GM23338 (cell line): ENCODE measurements around the gene WNT6. TPM values are rescaled to one million over a fixed set of nuclear protein-coding genes. Genes with fewer than 3 reads are reported as not detected.

ENCODE experiments used
- ATAC-seq: fragments of 200-7000 bp; cut with Tn5 transposase; 3 replicates; pipeline ENCODE4 v1.9.1; 2020
- DNase-seq: peaks from one replicate; pipeline ENCODE4 v3.0.0-alpha.2; 2015; ENCODE audit warnings: low spot score
- H2AFZ ChIP-seq: fragments of 200-600 bp; sonication (generic); 2 replicates; pipeline ENCODE4 v1.8.0; 2016; ENCODE audit warnings: antibody characterized with exemption, mild to moderate bottlenecking, moderate library complexity
- H3F3A ChIP-seq: fragments of 200-600 bp; sonication (generic); replicated peaks from 2 replicates; pipeline ENCODE4 v1.8.0; 2017; ENCODE audit warnings: antibody characterized with exemption, mixed run types, low read depth
- H3K27ac ChIP-seq: fragments of 200-600 bp; sonication (generic); 2 replicates; pipeline ENCODE4 v1.6.1; 2016; ENCODE audit warnings: low read depth
- H3K27me3 ChIP-seq: fragments of 200-600 bp; sonication (generic); 2 replicates; pipeline ENCODE4 v1.8.0; 2016; ENCODE audit warnings: mild to moderate bottlenecking, mixed run types, moderate library complexity; ENCODE audit not compliant: insufficient read depth
- H3K36me3 ChIP-seq: fragments of 200-600 bp; sonication (generic); 2 replicates; pipeline ENCODE4 v1.8.0; 2016; ENCODE audit warnings: mild to moderate bottlenecking; ENCODE audit not compliant: insufficient read depth
- H3K4me1 ChIP-seq: fragments of 200-600 bp; sonication (generic); 2 replicates; pipeline ENCODE4 v1.8.0; 2016; ENCODE audit warnings: mild to moderate bottlenecking, moderate library complexity; ENCODE audit not compliant: insufficient read depth
- H3K4me2 ChIP-seq: fragments of 200-600 bp; sonication (generic); 2 replicates; pipeline ENCODE4 v1.7.1; 2017; ENCODE audit warnings: mixed run types
- H3K4me3 ChIP-seq: fragments of 200-600 bp; sonication (generic); 2 replicates; pipeline ENCODE4 v1.6.1; 2016; ENCODE audit warnings: mixed run types
- H3K79me2 ChIP-seq: fragments of 200-600 bp; sonication (generic); replicated peaks from 2 replicates; pipeline ENCODE4 v1.8.0; 2017; ENCODE audit warnings: mild to moderate bottlenecking; ENCODE audit not compliant: insufficient read depth
- H3K9me2 ChIP-seq: fragments of 200-600 bp; sonication (generic); 2 replicates; pipeline ENCODE4 v1.8.0; 2017; ENCODE audit not compliant: insufficient read depth
- H4K20me1 ChIP-seq: fragments of 200-600 bp; sonication (generic); replicated peaks from 2 replicates; pipeline ENCODE4 v1.8.0; 2017; ENCODE audit warnings: mild to moderate bottlenecking; ENCODE audit not compliant: insufficient read depth
- H3K27ac Mint-ChIP-seq: 2 replicates; pipeline ENCODE4 v1.8.0; 2020; ENCODE audit warnings: inconsistent platforms, mild to moderate bottlenecking, moderate library complexity, mixed read lengths
- H3K27me3 Mint-ChIP-seq: 3 replicates; pipeline ENCODE4 v1.8.0; 2022; ENCODE audit warnings: low read depth, mild to moderate bottlenecking, moderate library complexity, mixed read lengths, inconsistent platforms; ENCODE audit not compliant: insufficient read depth, poor library complexity
- H3K36me3 Mint-ChIP-seq: 3 replicates; pipeline ENCODE4 v1.8.0; 2021; ENCODE audit warnings: low read depth, mild to moderate bottlenecking, inconsistent platforms, moderate library complexity, mixed read lengths
- H3K4me1 Mint-ChIP-seq: 3 replicates; pipeline ENCODE4 v1.8.0; 2020; ENCODE audit warnings: mild to moderate bottlenecking, inconsistent platforms, mixed read lengths
- H3K4me3 Mint-ChIP-seq: 3 replicates; pipeline ENCODE4 v1.8.0; 2021; ENCODE audit warnings: moderate library complexity, mild to moderate bottlenecking, inconsistent platforms, mixed read lengths
- H3K9me3 Mint-ChIP-seq: 3 replicates; pipeline ENCODE4 v1.8.0; 2020; ENCODE audit warnings: moderate library complexity, mild to moderate bottlenecking, inconsistent platforms, mixed read lengths
- CREB1 ChIP-seq: fragments of 250-450 bp; sonication (Bioruptor Pico); IDR thresholded peaks from 2 replicates; pipeline ENCODE4 v1.5.0; 2020; ENCODE audit warnings: low read depth, mild to moderate bottlenecking, moderate library complexity
- EZH2 ChIP-seq: fragments of 200-600 bp; sonication (generic); IDR thresholded peaks from one replicate; pipeline ENCODE4 v1.8.0; 2017; ENCODE audit warnings: antibody characterized with exemption, mild to moderate bottlenecking, low read depth; ENCODE audit not compliant: unreplicated experiment
- EZH2phosphoT487 ChIP-seq: fragments of 200-600 bp; sonication (generic); IDR thresholded peaks from one replicate; pipeline ENCODE4 v1.8.1; 2018; ENCODE audit warnings: antibody characterized with exemption; ENCODE audit not compliant: unreplicated experiment
- JUNB ChIP-seq: IDR thresholded peaks from one replicate; pipeline ENCODE4 v1.6.1; 2016; ENCODE audit warnings: antibody characterized with exemption; ENCODE audit not compliant: unreplicated experiment
- NANOG ChIP-seq: IDR thresholded peaks from 2 replicates; pipeline ENCODE4 v1.6.1; 2016; ENCODE audit warnings: antibody characterized with exemption, borderline replicate concordance
- POLR2AphosphoS5 ChIP-seq: IDR thresholded peaks from 2 replicates; pipeline ENCODE4 v1.6.1; 2016; ENCODE audit warnings: antibody characterized with exemption, low read depth
- STAT1 ChIP-seq: IDR thresholded peaks from one replicate; pipeline ENCODE4 v1.6.1; 2016; ENCODE audit warnings: antibody characterized with exemption; ENCODE audit not compliant: unreplicated experiment
- ZNF114 ChIP-seq: fragments of 250-450 bp; sonication (Bioruptor Pico); IDR thresholded peaks from 2 replicates; pipeline ENCODE4 v1.5.0; 2020; ENCODE audit warnings: mild to moderate bottlenecking, moderate library complexity
- ZNF331 ChIP-seq: fragments of 250-450 bp; sonication (Bioruptor Pico); IDR thresholded peaks from 2 replicates; pipeline ENCODE4 v1.5.0; 2020; ENCODE audit warnings: low read depth, mild to moderate bottlenecking, moderate library complexity
- long read RNA-seq: library from polyadenylated mRNA; unstranded; transcript quantifications from one replicate; pipeline ENCODE4 v2.0.0, GENCODE V29; 2020; ENCODE audit not compliant: unreplicated experiment
- polyA plus RNA-seq: library from polyadenylated mRNA; unstranded; fragments of >200 nt; fragmentation: Nextera tagmentation; extraction: Ambion mirVana; gene quantifications from 2 replicates; pipeline ENCODE4 v1.2.1, GENCODE V29; 2016
- total RNA-seq: library from RNA; depleted of rRNA; stranded (reverse); fragments of >200 nt; shearing (Covaris generic); gene quantifications from 2 replicates; pipeline ENCODE4 v1.2.3, GENCODE V29; 2014; rRNA removed
- TF ChIP-seq, protein P1 (sequence below), 2 experiments: fragments of 200-600 bp in 1 of 2; sonication (generic) in 1 of 2; conservative IDR thresholded peaks; 2 replicates each; pipeline versions ENCODE4 v1.5.1 to v1.6.1; 2016 to 2017; ENCODE audit warnings: antibody characterized with exemption in 2 of 2, low read depth in 2 of 2, mild to moderate bottlenecking in 2 of 2, moderate library complexity in 1 of 2
- TF ChIP-seq, protein P2 (sequence below): fragments of 250-450 bp; sonication (Bioruptor Pico); IDR thresholded peaks from 2 replicates; pipeline ENCODE4 v1.5.0; 2020; ENCODE audit warnings: mild to moderate bottlenecking, moderate library complexity
- TF ChIP-seq, protein P3 (sequence below): IDR thresholded peaks from 2 replicates; pipeline ENCODE4 v1.6.1; 2016; ENCODE audit warnings: antibody characterized with exemption
- TF ChIP-seq, protein P4 (sequence below): IDR thresholded peaks from one replicate; pipeline ENCODE4 v1.6.1; 2018; ENCODE audit warnings: antibody characterized with exemption; ENCODE audit not compliant: unreplicated experiment

The WNT6 gene
- not detected in 2 replicates for total RNA-seq
- not detected in 2 replicates for polyA plus RNA-seq
- long read RNA-seq = 0 reads

DNA sequence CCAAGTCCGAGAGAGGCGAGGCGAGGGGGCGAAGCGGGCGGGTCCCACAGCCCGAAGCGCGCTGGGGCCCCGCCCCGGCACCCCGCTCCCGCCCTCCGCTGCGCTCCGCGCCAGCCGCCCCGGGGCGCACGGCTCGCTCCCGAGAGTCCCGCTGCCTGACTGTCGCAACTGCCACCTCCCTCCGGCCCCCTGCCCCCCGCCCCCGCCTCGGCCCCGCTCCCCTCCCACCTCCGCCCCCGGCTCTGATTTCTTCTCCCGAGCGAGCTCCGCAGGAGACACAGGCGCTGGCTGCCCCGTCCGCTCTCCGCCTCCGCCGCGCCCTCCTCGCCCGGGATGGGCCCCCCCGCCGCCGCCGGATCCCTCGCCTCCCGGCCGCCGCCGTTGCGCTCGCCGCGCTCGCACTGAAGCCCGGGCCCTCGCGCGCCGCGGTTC, at the start of gene WNT6:
TSS of gene WNT6 (plus strand) at position 250 of the 432 bp plus-strand sequence. CDS start 233 bp downstream, outside the sequence.
- Histone ChIP-seq H3K27me3 (peaks cover 97% of the 10 kb centered on the region), H3K79me2 (no peaks in the 10 kb centered on the region), H3K9me2 (no peaks in the 10 kb centered on the region), H3K4me1 (peaks cover 47% of the 10 kb centered on the region), H4K20me1 (peaks cover 7% of the 10 kb centered on the region), H3K27ac (no peak within 1 kb of the TSS), H3K4me3 (peak within 1 kb of the TSS; percentile 54), H3K4me2 (peak within 1 kb of the TSS; percentile 78), H3K36me3 (no peaks in the 10 kb centered on the region; the same call in 1 of the 2 replicates), H3F3A (0 out of 2 replicates have a peak, but pooled peaks cover 18% of the 10 kb centered on the region), H2AFZ (peak within 1 kb of the TSS; percentile 52; the same call in 1 of the 2 replicates)
- H3K27me3 Mint-ChIP-seq = peaks cover 96% of the 10 kb centered on the region
- TF ChIP-seq EZH2 (no peak), CREB1 (no peak), ZNF331 (CRISPR knock-in tag) (no peak), ZNF114 (CRISPR knock-in tag) (no peak), NANOG (no peak), JUNB (no peak), POLR2AphosphoS5 (no peak), STAT1 (no peak), EZH2phosphoT487 (no peak)
- TF ChIP-seq, protein P1, sequence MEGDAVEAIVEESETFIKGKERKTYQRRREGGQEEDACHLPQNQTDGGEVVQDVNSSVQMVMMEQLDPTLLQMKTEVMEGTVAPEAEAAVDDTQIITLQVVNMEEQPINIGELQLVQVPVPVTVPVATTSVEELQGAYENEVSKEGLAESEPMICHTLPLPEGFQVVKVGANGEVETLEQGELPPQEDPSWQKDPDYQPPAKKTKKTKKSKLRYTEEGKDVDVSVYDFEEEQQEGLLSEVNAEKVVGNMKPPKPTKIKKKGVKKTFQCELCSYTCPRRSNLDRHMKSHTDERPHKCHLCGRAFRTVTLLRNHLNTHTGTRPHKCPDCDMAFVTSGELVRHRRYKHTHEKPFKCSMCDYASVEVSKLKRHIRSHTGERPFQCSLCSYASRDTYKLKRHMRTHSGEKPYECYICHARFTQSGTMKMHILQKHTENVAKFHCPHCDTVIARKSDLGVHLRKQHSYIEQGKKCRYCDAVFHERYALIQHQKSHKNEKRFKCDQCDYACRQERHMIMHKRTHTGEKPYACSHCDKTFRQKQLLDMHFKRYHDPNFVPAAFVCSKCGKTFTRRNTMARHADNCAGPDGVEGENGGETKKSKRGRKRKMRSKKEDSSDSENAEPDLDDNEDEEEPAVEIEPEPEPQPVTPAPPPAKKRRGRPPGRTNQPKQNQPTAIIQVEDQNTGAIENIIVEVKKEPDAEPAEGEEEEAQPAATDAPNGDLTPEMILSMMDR (conservative IDR thresholded peaks at IDR 0.05; ENCODE audit: low read depth in 2 of 2) = no peak
- TF ChIP-seq, protein P2, sequence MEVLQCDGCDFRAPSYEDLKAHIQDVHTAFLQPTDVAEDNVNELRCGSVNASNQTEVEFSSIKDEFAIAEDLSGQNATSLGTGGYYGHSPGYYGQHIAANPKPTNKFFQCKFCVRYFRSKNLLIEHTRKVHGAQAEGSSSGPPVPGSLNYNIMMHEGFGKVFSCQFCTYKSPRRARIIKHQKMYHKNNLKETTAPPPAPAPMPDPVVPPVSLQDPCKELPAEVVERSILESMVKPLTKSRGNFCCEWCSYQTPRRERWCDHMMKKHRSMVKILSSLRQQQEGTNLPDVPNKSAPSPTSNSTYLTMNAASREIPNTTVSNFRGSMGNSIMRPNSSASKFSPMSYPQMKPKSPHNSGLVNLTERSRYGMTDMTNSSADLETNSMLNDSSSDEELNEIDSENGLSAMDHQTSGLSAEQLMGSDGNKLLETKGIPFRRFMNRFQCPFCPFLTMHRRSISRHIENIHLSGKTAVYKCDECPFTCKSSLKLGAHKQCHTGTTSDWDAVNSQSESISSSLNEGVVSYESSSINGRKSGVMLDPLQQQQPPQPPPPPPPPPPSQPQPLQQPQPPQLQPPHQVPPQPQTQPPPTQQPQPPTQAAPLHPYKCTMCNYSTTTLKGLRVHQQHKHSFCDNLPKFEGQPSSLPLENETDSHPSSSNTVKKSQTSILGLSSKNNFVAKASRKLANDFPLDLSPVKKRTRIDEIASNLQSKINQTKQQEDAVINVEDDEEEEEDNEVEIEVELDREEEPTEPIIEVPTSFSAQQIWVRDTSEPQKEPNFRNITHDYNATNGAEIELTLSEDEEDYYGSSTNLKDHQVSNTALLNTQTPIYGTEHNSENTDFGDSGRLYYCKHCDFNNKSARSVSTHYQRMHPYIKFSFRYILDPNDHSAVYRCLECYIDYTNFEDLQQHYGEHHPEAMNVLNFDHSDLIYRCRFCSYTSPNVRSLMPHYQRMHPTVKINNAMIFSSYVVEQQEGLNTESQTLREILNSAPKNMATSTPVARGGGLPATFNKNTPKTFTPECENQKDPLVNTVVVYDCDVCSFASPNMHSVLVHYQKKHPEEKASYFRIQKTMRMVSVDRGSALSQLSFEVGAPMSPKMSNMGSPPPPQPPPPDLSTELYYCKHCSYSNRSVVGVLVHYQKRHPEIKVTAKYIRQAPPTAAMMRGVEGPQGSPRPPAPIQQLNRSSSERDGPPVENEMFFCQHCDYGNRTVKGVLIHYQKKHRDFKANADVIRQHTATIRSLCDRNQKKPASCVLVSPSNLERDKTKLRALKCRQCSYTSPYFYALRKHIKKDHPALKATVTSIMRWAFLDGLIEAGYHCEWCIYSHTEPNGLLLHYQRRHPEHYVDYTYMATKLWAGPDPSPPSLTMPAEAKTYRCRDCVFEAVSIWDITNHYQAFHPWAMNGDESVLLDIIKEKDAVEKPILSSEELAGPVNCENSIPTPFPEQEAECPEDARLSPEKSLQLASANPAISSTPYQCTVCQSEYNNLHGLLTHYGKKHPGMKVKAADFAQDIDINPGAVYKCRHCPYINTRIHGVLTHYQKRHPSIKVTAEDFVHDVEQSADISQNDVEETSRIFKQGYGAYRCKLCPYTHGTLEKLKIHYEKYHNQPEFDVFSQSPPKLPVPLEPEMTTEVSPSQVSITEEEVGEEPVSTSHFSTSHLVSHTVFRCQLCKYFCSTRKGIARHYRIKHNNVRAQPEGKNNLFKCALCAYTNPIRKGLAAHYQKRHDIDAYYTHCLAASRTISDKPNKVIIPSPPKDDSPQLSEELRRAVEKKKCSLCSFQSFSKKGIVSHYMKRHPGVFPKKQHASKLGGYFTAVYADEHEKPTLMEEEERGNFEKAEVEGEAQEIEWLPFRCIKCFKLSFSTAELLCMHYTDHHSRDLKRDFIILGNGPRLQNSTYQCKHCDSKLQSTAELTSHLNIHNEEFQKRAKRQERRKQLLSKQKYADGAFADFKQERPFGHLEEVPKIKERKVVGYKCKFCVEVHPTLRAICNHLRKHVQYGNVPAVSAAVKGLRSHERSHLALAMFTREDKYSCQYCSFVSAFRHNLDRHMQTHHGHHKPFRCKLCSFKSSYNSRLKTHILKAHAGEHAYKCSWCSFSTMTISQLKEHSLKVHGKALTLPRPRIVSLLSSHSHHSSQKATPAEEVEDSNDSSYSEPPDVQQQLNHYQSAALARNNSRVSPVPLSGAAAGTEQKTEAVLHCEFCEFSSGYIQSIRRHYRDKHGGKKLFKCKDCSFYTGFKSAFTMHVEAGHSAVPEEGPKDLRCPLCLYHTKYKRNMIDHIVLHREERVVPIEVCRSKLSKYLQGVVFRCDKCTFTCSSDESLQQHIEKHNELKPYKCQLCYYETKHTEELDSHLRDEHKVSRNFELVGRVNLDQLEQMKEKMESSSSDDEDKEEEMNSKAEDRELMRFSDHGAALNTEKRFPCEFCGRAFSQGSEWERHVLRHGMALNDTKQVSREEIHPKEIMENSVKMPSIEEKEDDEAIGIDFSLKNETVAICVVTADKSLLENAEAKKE (CRISPR knock-in tag) = no peak
- TF ChIP-seq, protein P3, sequence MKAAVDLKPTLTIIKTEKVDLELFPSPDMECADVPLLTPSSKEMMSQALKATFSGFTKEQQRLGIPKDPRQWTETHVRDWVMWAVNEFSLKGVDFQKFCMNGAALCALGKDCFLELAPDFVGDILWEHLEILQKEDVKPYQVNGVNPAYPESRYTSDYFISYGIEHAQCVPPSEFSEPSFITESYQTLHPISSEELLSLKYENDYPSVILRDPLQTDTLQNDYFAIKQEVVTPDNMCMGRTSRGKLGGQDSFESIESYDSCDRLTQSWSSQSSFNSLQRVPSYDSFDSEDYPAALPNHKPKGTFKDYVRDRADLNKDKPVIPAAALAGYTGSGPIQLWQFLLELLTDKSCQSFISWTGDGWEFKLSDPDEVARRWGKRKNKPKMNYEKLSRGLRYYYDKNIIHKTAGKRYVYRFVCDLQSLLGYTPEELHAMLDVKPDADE = no peak
- TF ChIP-seq, protein P4, sequence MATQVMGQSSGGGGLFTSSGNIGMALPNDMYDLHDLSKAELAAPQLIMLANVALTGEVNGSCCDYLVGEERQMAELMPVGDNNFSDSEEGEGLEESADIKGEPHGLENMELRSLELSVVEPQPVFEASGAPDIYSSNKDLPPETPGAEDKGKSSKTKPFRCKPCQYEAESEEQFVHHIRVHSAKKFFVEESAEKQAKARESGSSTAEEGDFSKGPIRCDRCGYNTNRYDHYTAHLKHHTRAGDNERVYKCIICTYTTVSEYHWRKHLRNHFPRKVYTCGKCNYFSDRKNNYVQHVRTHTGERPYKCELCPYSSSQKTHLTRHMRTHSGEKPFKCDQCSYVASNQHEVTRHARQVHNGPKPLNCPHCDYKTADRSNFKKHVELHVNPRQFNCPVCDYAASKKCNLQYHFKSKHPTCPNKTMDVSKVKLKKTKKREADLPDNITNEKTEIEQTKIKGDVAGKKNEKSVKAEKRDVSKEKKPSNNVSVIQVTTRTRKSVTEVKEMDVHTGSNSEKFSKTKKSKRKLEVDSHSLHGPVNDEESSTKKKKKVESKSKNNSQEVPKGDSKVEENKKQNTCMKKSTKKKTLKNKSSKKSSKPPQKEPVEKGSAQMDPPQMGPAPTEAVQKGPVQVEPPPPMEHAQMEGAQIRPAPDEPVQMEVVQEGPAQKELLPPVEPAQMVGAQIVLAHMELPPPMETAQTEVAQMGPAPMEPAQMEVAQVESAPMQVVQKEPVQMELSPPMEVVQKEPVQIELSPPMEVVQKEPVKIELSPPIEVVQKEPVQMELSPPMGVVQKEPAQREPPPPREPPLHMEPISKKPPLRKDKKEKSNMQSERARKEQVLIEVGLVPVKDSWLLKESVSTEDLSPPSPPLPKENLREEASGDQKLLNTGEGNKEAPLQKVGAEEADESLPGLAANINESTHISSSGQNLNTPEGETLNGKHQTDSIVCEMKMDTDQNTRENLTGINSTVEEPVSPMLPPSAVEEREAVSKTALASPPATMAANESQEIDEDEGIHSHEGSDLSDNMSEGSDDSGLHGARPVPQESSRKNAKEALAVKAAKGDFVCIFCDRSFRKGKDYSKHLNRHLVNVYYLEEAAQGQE = no peak
- H3K4me1 Mint-ChIP-seq = peaks cover 56% of the 10 kb centered on the region
- no peak within 1 kb of the TSS for H3K27ac Mint-ChIP-seq
- H3K4me3 Mint-ChIP-seq = peak within 1 kb of the TSS; percentile 70
- H3K36me3 Mint-ChIP-seq = no peaks in the 10 kb centered on the region
- DNase-seq (peak; percentile 49), ATAC-seq (peak; percentile 1; the same call in 2 of the 3 replicates)
- H3K9me3 Mint-ChIP-seq = no peaks in the 10 kb centered on the region; the same call in 2 of the 3 replicates
